ENCODE data around the gene CCDC69.
A peak's percentile ranks its signal among the peaks of the same experiment; 100 is the strongest.
"Not testable (repeated sequence)": the region's sequence is repeated elsewhere in the genome, so short reads cannot be mapped to it uniquely, and the experiment has no call there.

The CCDC69 gene

GRCh38 chr5:151244206-151244605, 20.3 kb upstream of the CCDC69 start:
- DNase-seq: no peak

GRCh38 chr5:151243564-151243963, 19.7 kb upstream of the CCDC69 start:
- DNase-seq: no peak

- no peak for DNase-seq
These were observed 19.2 kb upstream of the CCDC69 start for GRCh38 chr5:151243127-151243526.

- no peak for DNase-seq
These were observed 17.2 kb upstream of the CCDC69 start for GRCh38 chr5:151240924-151241635.

- DNase-seq: peak; percentile 44
These were observed 16.5 kb upstream of the CCDC69 start for GRCh38 chr5:151240268-151240835.

- DNase-seq: peak; percentile 73
These were observed 15.5 kb upstream of the CCDC69 start for GRCh38 chr5:151239237-151239861.

- no peak for DNase-seq
These were observed 14.4 kb upstream of the CCDC69 start for GRCh38 chr5:151238303-151238741.

GRCh38 chr5:151237685-151238084, 13.8 kb upstream of the CCDC69 start:
- DNase-seq: no peak

- DNase-seq: no peak
These were observed 13.0 kb upstream of the CCDC69 start for GRCh38 chr5:151236888-151237287.

- DNase-seq: not testable (repeated sequence)
These were observed 11.3 kb upstream of the CCDC69 start for GRCh38 chr5:151235239-151235571.

GRCh38 chr5:151234476-151235238, 10.8 kb upstream of the CCDC69 start:
- DNase-seq: no peak

GRCh38 chr5:151233616-151234085, 9.8 kb upstream of the CCDC69 start:
- DNase-seq: no peak

GRCh38 chr5:151231359-151231758, 7.5 kb upstream of the CCDC69 start:
- no peak for DNase-seq

GRCh38 chr5:151230048-151230680, 6.3 kb upstream of the CCDC69 start:
- no peak for DNase-seq

GRCh38 chr5:151228986-151229385, 5.1 kb upstream of the CCDC69 start:
- DNase-seq: no peak

GRCh38 chr5:151227918-151228447, 4.1 kb upstream of the CCDC69 start:
- DNase-seq: no peak

GRCh38 chr5:151225475-151225874, 1.6 kb upstream of the CCDC69 start:
- no peak for DNase-seq

GRCh38 chr5:151225071-151225470, 1.2 kb upstream of the CCDC69 start:
- DNase-seq: no peak

- DNase-seq: peak; percentile 70
These were observed 480 bp upstream of the CCDC69 start for GRCh38 chr5:151224372-151224771.

- DNase-seq: peak; percentile 49
These were observed 974 bp downstream of the CCDC69 start for GRCh38 chr5:151222790-151223446.

GRCh38 chr5:151222054-151222789, 1.7 kb downstream of the CCDC69 start:
- DNase-seq: no peak

All from OCI-M1 (cell line).